Measurements from ENCODE around the gene OTX2.

OTX2 gene

GRCh38 chr14:56797003-56797568, 13.2 kb downstream of the OTX2 start:
- DNase-seq: no peak

- DNase-seq: no peak
Observed at GRCh38 chr14:56796259-56796658, 14.0 kb downstream of the OTX2 start.

- DNase-seq: no peak
Observed at GRCh38 chr14:56795284-56795622, 15.0 kb downstream of the OTX2 start.

- DNase-seq: no peak
Observed at GRCh38 chr14:56794557-56795283, 15.6 kb downstream of the OTX2 start.

- no peak for DNase-seq
Observed at GRCh38 chr14:56794088-56794556, 16.2 kb downstream of the OTX2 start.

- no peak for DNase-seq
Observed at GRCh38 chr14:56789955-56790354, 20.3 kb downstream of the OTX2 start.

GRCh38 chr14:56787530-56787929, 22.7 kb downstream of the OTX2 start:
- DNase-seq: no peak

GRCh38 chr14:56782711-56783110, 27.6 kb downstream of the OTX2 start:
- no peak for DNase-seq

- no peak for DNase-seq
Observed at GRCh38 chr14:56774503-56774902, 35.8 kb downstream of the OTX2 start.

- DNase-seq: no peak
Observed at GRCh38 chr14:56770512-56770911, 39.8 kb downstream of the OTX2 start.

GRCh38 chr14:56760164-56760914, 49.9 kb downstream of the OTX2 start:
- no peak for DNase-seq

- no peak for DNase-seq
Observed at GRCh38 chr14:56759633-56760032, 50.6 kb downstream of the OTX2 start.

- DNase-seq: no peak
Observed at GRCh38 chr14:56759094-56759493, 51.2 kb downstream of the OTX2 start.

GRCh38 chr14:56754921-56755320, 55.4 kb downstream of the OTX2 start:
- no peak for DNase-seq

- no peak for DNase-seq
Observed at GRCh38 chr14:56753396-56753795, 56.9 kb downstream of the OTX2 start.

- no peak for DNase-seq
Observed at GRCh38 chr14:56752428-56752827, 57.9 kb downstream of the OTX2 start.

- no peak for DNase-seq
Observed at GRCh38 chr14:56751471-56751870, 58.8 kb downstream of the OTX2 start.
